GM18861 (cell line): Measurements from ENCODE around the gene NFKBIA.
A peak's percentile ranks its signal among the peaks of the same experiment; 100 is the strongest.
"Not testable (repeated sequence)": the region's sequence is repeated elsewhere in the genome, so short reads cannot be mapped to it uniquely, and the experiment has no call there.

Experiments
- ATAC-seq: cut with Tn5 transposase; IDR thresholded peaks from one replicate; pipeline ENCODE4 v1.9.1; 2021; ENCODE audit not compliant: unreplicated experiment

Gene NFKBIA

DNA sequence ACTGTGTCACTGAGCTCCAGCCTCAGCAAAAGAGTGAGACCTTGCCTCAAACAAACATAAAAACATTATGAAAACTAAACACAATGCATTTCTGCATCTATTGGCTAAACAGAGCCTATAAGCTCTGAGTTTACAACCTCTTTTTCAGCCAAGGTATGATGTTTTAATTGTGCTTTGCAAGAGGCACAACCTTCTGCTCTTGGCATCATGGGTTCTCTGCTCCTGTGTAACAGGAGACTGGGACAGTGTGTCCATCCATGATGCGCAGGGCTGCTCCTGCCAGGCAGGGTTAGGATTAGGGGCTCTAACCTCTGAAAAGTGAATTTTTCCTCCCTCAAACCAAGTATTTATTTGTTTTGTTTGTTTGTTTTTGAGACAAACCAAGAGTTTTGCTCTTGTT lies 5.0 kb upstream of the NFKBIA start:
- ATAC-seq = no peak

DNA sequence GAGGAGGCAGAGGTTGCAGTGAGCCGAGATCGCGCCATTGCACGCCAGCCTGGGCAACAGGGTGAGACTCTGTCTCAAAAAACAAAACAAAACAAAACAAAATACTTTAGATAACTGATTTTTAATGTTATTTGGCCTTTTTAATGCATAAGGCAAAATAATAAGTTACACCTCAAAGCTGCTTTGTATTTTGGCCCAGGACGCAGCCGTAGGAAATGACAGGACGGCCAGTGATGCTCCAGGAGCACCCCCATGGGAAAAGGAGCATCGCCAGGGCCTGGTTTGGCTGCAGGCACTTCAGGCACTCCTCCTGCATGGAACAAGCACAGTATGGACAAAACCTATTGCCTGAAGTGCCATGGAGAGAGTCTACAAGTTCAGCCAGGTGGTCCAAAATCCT lies 3.5 kb upstream of the NFKBIA start:
- no peak for ATAC-seq

GRCh38 chr14:35407306-35407630 lies 2.7 kb upstream of the NFKBIA start:
- no peak for ATAC-seq

DNA sequence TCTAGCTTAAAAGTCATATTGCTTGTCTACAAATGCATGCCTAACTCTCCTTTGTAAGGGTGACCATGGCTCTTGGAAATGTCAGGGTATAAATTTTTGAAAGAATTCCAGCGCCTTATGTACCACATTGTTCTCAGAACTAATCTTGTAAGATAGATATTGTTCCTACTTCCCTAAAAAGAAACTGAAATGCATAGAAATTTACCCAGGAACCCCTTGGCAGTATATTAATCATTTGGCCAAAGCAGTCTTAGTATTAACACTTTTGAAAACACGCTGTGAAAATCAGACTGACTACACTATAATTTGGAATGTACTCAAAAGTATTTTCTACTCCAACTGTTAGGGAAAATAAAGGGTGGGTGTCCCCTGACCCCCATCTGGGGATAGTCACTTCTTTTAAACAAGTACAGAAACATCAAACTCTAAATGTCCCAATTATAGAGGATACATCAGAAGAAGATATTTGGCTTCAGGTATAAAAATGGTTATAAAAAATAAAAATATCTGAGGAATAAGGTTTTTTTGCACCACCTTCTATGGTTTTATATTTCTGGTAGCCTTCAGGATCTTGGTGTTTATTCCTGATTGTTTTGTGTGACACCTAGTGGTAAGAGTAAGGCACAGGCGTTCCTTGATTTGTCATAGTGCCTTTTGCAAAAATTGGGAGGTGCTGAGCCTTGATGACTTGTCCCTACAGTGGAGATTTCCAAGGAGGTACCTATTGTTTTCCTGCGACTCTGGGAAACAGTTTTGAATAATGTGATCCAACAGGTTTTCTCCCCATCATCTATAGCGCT lies 2.2 kb upstream of the NFKBIA start:
- no peak for ATAC-seq

DNA sequence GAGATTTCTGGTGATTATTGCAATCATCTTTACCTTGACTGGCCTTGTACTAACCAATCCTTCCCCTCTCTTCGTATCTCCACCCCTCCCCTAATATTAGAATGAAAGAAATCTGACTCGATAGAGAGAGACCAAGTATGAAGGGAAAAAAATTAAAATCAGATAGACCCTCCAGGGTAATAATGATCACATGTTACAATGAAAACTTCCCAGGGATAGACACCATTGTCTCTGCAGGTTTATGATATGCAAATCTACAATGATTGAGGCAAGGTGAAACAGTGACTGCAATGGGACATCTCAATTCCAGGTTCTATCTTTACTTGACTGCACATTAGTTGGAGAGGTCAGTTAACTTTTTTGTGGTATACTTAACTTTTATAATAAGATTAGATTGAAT lies 1.5 kb upstream of the NFKBIA start:
- ATAC-seq = no peak

DNA sequence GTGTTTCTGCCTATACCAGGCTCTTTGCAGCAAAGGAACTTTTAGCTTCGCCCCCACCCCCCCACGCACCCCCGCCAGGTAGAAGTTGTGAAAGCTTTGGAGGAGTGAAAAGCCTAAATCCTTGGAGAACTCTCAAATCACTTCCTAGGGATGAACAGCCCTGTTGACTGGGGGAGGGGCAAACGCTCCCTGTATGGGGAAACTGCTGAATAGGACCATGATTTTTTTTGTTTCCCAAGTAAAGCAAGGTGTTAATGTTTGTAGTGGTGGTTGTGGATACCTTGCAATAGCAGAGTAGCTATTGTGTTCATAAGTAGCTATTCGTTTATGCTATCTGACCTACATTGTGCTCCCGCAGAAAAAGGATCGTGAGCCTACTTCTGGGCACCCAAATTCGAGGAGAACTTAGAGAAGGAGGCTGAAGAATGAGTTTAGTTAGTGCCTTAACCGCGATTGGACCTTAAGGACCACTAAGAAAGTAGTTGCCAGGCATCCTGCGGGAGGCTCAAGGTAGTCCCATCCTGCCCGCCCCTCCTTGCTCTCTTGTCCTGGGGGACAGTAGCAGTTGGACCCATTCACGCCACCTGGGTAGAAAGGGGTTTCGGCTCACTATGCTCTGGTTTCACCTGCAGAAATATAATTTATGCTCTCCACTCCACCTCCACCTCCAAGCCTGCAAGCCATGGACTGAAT lies 901 bp upstream of the NFKBIA start:
- no peak for ATAC-seq

DNA sequence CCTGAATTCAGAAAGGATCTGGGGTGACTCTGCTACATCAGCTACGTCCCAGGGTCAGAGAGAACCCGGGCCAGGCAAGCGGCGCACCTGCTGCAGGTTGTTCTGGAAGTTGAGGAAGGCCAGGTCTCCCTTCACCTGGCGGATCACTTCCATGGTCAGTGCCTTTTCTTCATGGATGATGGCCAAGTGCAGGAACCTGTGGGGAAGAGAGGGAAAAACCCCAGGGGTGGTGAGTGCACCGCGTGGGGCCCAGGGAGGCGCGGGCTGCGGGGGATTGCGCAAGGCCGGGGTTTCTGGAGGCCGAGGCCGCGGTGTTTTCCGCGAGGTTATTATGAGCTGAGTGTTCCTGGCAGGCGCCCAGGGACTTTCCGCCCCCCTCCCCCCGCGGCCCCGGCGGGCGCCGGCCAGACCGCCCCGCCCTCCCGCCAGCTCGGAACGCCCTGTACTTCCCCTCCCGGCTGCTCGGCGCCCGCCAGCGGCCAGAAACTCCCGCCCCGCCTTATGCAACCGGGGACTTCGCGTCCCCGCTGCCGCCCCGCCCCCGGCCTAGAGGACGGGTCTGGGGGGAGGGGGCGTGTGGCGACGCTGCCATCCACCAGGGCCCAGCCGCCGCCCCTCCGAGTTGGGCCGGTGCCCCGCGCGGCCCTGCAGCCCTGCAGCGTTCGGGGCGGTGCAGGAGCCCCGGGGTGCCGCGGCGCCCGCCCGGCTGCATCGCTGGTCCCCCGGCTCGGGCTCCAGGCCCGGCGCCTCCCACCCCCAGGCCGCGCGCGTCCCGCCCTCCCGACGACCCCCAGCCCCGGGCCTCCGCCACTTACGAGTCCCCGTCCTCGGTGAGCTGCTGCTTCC lies 723 bp downstream of the NFKBIA start:
- peak; percentile 39 for ATAC-seq

DNA sequence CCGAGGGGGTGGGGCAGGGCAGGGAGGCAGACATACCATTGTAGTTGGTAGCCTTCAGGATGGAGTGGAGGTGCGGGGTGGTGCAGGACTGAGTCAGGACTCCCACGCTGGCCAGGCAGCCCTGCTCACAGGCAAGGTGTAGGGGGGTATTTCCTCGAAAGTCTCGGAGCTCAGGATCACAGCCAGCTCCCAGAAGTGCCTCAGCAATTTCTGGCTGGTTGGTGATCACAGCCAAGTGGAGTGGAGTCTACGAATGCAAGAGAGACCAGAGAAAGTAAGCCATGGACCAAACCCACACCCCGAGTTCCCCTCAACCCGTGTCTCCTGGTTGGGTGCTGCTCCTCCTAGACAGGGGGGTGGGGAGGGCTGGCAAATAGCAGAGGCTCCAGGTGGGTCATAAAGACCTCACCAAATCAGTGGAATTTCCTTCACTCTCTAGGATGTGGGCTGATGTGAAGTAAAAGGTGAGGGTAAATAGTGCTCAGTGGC lies 1.4 kb downstream of the NFKBIA start:
- no peak for ATAC-seq

GRCh38 chr14:35402323-35403113 lies 2.0 kb downstream of the NFKBIA start:
- ATAC-seq = no peak

- ATAC-seq = no peak
Measured at GRCh38 chr14:35401422-35402265, 2.9 kb downstream of the NFKBIA start.

GRCh38 chr14:35400648-35401421 lies 3.7 kb downstream of the NFKBIA start:
- ATAC-seq = no peak

GRCh38 chr14:35399083-35399937 lies 5.2 kb downstream of the NFKBIA start:
- ATAC-seq = no peak

GRCh38 chr14:35398071-35398584 lies 6.4 kb downstream of the NFKBIA start:
- ATAC-seq = no peak

- not testable (repeated sequence) for ATAC-seq
Measured at GRCh38 chr14:35396610-35397009, 7.9 kb downstream of the NFKBIA start.

- no peak for ATAC-seq
Measured at GRCh38 chr14:35395283-35395682, 9.3 kb downstream of the NFKBIA start.

DNA sequence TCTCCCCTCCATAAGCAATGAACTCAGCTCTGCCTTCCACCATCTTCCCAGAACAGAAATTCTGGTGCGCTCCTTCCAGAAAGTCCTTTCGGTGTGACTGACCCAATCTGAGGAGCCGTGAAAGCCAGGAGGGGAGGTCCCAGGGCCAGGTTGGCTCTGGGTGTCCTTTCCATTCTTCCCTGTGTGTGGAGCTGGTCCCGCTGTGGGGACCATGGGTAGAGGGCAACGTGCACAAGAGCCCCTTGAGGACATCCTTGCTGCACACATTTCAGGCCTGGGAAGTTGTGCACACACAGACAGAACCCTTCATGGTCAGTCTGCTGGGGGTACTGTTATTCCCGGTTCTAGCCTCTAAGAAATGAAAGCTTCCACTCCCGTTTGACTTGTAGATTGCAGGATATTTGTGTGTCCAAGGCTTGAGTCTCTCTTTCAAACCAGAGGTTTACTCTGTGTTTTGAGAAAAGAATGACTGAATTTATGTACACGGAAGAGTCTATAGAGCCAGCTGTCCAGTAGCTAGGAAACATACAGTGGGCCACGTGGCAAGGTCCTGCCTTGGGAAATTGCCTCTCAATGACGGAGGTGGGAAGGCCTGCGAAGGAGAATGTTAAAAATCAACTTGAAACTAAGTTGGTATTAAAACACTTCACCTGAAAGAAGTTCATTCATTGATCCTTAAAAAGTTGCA lies 10.1 kb downstream of the NFKBIA start:
- no peak for ATAC-seq

GRCh38 chr14:35393826-35394225 lies 10.7 kb downstream of the NFKBIA start:
- no peak for ATAC-seq
